H9 (cell line): ENCODE measurements around the gene DNAJC24. TPM values are rescaled to one million over a fixed set of nuclear protein-coding genes. Genes with fewer than 3 reads are reported as not detected.

Source experiments
- DNase-seq: peaks from one replicate; pipeline ENCODE4 v3.0.0-alpha.2; 2017
- H2AFZ ChIP-seq: one replicate; pipeline ENCODE4 v1.6.1; 2013; ENCODE audit warnings: mild to moderate bottlenecking, low read length, control low read depth, moderate library complexity
- H2AK5ac ChIP-seq: 2 replicates; pipeline ENCODE4 v1.6.1; 2013; ENCODE audit warnings: low read length, control low read depth, mixed read lengths; ENCODE audit not compliant: insufficient read length
- H2BK120ac ChIP-seq: one replicate; pipeline ENCODE4 v1.6.1; 2013; ENCODE audit warnings: low read depth, mild to moderate bottlenecking, low read length, control low read depth, inconsistent platforms; ENCODE audit not compliant: poor library complexity, severe bottlenecking
- H2BK12ac ChIP-seq: 2 replicates; pipeline ENCODE4 v1.6.1; 2013; ENCODE audit warnings: low read length, control low read depth, mixed read lengths, low read depth; ENCODE audit not compliant: insufficient read length
- H2BK15ac ChIP-seq: 2 replicates; pipeline ENCODE4 v1.6.1; 2013; ENCODE audit warnings: low read depth, low read length, control low read depth
- H2BK20ac ChIP-seq: one replicate; pipeline ENCODE4 v1.6.1; 2013; ENCODE audit warnings: low read depth, mild to moderate bottlenecking, low read length, control low read depth, inconsistent platforms; ENCODE audit not compliant: poor library complexity, severe bottlenecking
- H2BK5ac ChIP-seq: 2 replicates; pipeline ENCODE4 v1.6.1; 2013; ENCODE audit warnings: low read length, control low read depth, mixed read lengths; ENCODE audit not compliant: insufficient read length
- H3K14ac ChIP-seq: 2 replicates; pipeline ENCODE4 v1.6.1; 2013; ENCODE audit warnings: low read length, control low read depth; ENCODE audit not compliant: insufficient read depth
- H3K18ac ChIP-seq: 2 replicates; pipeline ENCODE4 v1.6.1; 2013; ENCODE audit warnings: low read depth, mild to moderate bottlenecking, mixed read lengths, low read length, control low read depth; ENCODE audit not compliant: insufficient read length
- H3K23ac ChIP-seq: 2 replicates; pipeline ENCODE4 v1.6.1; 2013; ENCODE audit warnings: low read length, control low read depth, mixed read lengths, low read depth; ENCODE audit not compliant: insufficient read length
- H3K23me2 ChIP-seq: 2 replicates; pipeline ENCODE4 v1.6.1; 2013; ENCODE audit warnings: low read depth, mild to moderate bottlenecking, mixed read lengths, low read length, control low read depth; ENCODE audit not compliant: insufficient read length, poor library complexity, severe bottlenecking
- H3K27ac ChIP-seq: 2 replicates; pipeline ENCODE4 v1.5.1; 2013; ENCODE audit warnings: low read length, control low read depth, mixed read lengths, low read depth; ENCODE audit not compliant: insufficient read length
- H3K27me3 ChIP-seq: 2 replicates; pipeline ENCODE4 v1.6.1; 2013; ENCODE audit warnings: low read length, control low read depth, inconsistent platforms; ENCODE audit not compliant: insufficient read depth
- H3K4ac ChIP-seq: 2 replicates; pipeline ENCODE4 v1.6.1; 2013; ENCODE audit warnings: low read depth, mild to moderate bottlenecking, control low read depth, inconsistent platforms, low read length, moderate library complexity
- H3K4me1 ChIP-seq: 2 replicates; pipeline ENCODE4 v1.6.1; 2013; ENCODE audit warnings: low read length, control low read depth, inconsistent platforms; ENCODE audit not compliant: insufficient read depth
- H3K4me2 ChIP-seq: 2 replicates; pipeline ENCODE4 v1.6.1; 2013; ENCODE audit warnings: low read length, control low read depth, mixed read lengths; ENCODE audit not compliant: insufficient read length, insufficient read depth
- H3K56ac ChIP-seq: 2 replicates; pipeline ENCODE4 v1.6.1; 2013; ENCODE audit warnings: low read depth, mild to moderate bottlenecking, mixed read lengths, low read length, control low read depth; ENCODE audit not compliant: insufficient read length
- H3K79me1 ChIP-seq: 2 replicates; pipeline ENCODE4 v1.6.1; 2013; ENCODE audit warnings: low read depth, mild to moderate bottlenecking, moderate library complexity, low read length, control low read depth, inconsistent platforms; ENCODE audit not compliant: insufficient read depth, poor library complexity, severe bottlenecking
- H3K79me2 ChIP-seq: 2 replicates; pipeline ENCODE4 v1.6.1; 2013; ENCODE audit warnings: low read length, control low read depth, inconsistent platforms; ENCODE audit not compliant: insufficient read depth
- H3K9ac ChIP-seq: 2 replicates; pipeline ENCODE4 v1.6.1; 2013; ENCODE audit warnings: low read length, control low read depth, mixed read lengths; ENCODE audit not compliant: insufficient read length; ENCODE audit errors: extremely low read depth
- H3K9me3 ChIP-seq: one replicate; pipeline ENCODE4 v1.6.1; 2013; ENCODE audit warnings: low read depth, low read length, inconsistent platforms; ENCODE audit not compliant: control insufficient read depth
- H3T11ph ChIP-seq: one replicate; pipeline ENCODE4 v1.6.1; 2013; ENCODE audit warnings: mild to moderate bottlenecking, low read length, control low read depth, inconsistent platforms
- H4K20me1 ChIP-seq: one replicate; pipeline ENCODE4 v1.6.1; 2013; ENCODE audit not compliant: control insufficient read depth, insufficient read length, insufficient read depth
- H4K5ac ChIP-seq: 2 replicates; pipeline ENCODE4 v1.6.1; 2013; ENCODE audit warnings: low read depth, mild to moderate bottlenecking, mixed read lengths, low read length, control low read depth; ENCODE audit not compliant: insufficient read length
- H4K8ac ChIP-seq: replicated peaks from 2 replicates; pipeline ENCODE4 v1.6.1; 2013; ENCODE audit warnings: low read length, control low read depth, mixed read lengths, low read depth; ENCODE audit not compliant: insufficient read length
- H4K91ac ChIP-seq: 2 replicates; pipeline ENCODE4 v1.6.1; 2013; ENCODE audit warnings: low read depth, mild to moderate bottlenecking, moderate library complexity, mixed read lengths, low read length, control low read depth; ENCODE audit not compliant: insufficient read length
- H3K27ac Mint-ChIP-seq, 3 experiments: 2 replicates in 2 of 3; 3 replicates in 1 of 3; pipeline ENCODE4 v1.8.0; 2020 to 2021; ENCODE audit warnings: mixed read lengths in 3 of 3, mild to moderate bottlenecking in 1 of 3, moderate library complexity in 1 of 3
- H3K27me3 Mint-ChIP-seq: 2 replicates; pipeline ENCODE4 v1.8.0; 2021; ENCODE audit warnings: low read depth, mild to moderate bottlenecking, moderate library complexity, mixed read lengths
- H3K36me3 Mint-ChIP-seq, 3 experiments: 2 replicates in 2 of 3; 3 replicates in 1 of 3; pipeline ENCODE4 v1.8.0; 2020 to 2021; ENCODE audit warnings: low read depth in 3 of 3, mixed read lengths in 3 of 3; ENCODE audit not compliant: insufficient read depth in 1 of 3
- H3K4me1 Mint-ChIP-seq, 2 experiments: 2 replicates each; pipeline ENCODE4 v1.8.0; 2020; ENCODE audit warnings: mixed read lengths in 2 of 2
- H3K4me3 Mint-ChIP-seq, 2 experiments: 2 replicates in 1 of 2; 3 replicates in 1 of 2; pipeline ENCODE4 v1.8.0; 2020 to 2021; ENCODE audit warnings: mild to moderate bottlenecking in 2 of 2, mixed read lengths in 2 of 2, moderate library complexity in 1 of 2
- H3K9me3 Mint-ChIP-seq, 2 experiments: 2 replicates in 1 of 2; 3 replicates in 1 of 2; pipeline ENCODE4 v1.8.0; 2020; ENCODE audit warnings: mild to moderate bottlenecking in 2 of 2, mixed read lengths in 2 of 2, moderate library complexity in 1 of 2
- CTCF ChIP-seq: fragments of 200-600 bp; sonication (generic); conservative IDR thresholded peaks from 3 replicates; pipeline ENCODE4 v1.8.0; 2021; ENCODE audit warnings: antibody characterized with exemption, mild to moderate bottlenecking
- total RNA-seq: library from RNA; stranded (reverse); gene quantifications from 2 replicates; pipeline ENCODE4 v1.2.1, GENCODE V29; 2021

DNAJC24 gene
- total RNA-seq, 1 experiment from 2014 or later, result 16.7 TPM

GRCh38 chr11:31441296-31441695 is 71.6 kb downstream of the DNAJC24 start:
- no peak overlapping the region for H2BK5ac ChIP-seq
- no peak overlapping the region for H2AFZ ChIP-seq
- H3K56ac ChIP-seq, result no peak overlapping the region
- no peaks in the 10 kb centered on the region for H3K9me3 ChIP-seq
- H3K4me1 Mint-ChIP-seq, result peaks cover 24 to 33% of the 10 kb centered on the region in 2 experiments
- H3K4me3 Mint-ChIP-seq, result no peak overlapping the region
- H3K18ac ChIP-seq, result no peak overlapping the region
- H3K9ac ChIP-seq, result no peak overlapping the region
- H2BK15ac ChIP-seq, result no peak overlapping the region
- no peaks in the 10 kb centered on the region for H3K36me3 Mint-ChIP-seq
- no peaks in the 10 kb centered on the region for H4K20me1 ChIP-seq
- H3K27ac Mint-ChIP-seq, result no peak overlapping the region; a peak in 1 of 7 replicates
- no peak overlapping the region for H3T11ph ChIP-seq
- H3K27me3 Mint-ChIP-seq, result no peaks in the 10 kb centered on the region
- no peaks in the 10 kb centered on the region for H3K27me3 ChIP-seq
- H3K23me2 ChIP-seq, result no peaks in the 10 kb centered on the region
- TF ChIP-seq CTCF, result no peak
- no peak overlapping the region for H4K5ac ChIP-seq
- no peaks in the 10 kb centered on the region for H3K9me3 Mint-ChIP-seq
- H2BK120ac ChIP-seq, result no peak overlapping the region
- H3K79me2 ChIP-seq, result no peaks in the 10 kb centered on the region
- H3K79me1 ChIP-seq, result no peaks in the 10 kb centered on the region
- no peak overlapping the region for H2BK20ac ChIP-seq
- H4K91ac ChIP-seq, result no peak overlapping the region
- no peak overlapping the region for H3K4me2 ChIP-seq
- H3K14ac ChIP-seq, result no peak overlapping the region
- DNase-seq, result no peak
- no peaks in the 10 kb centered on the region; the same call in 1 of the 2 replicates for H3K4me1 ChIP-seq
- no peak overlapping the region for H4K8ac ChIP-seq
- H3K27ac ChIP-seq, result no peak overlapping the region
- H3K4ac ChIP-seq, result no peak overlapping the region
- no peak overlapping the region for H2BK12ac ChIP-seq
- no peak overlapping the region for H2AK5ac ChIP-seq
- H3K23ac ChIP-seq, result no peak overlapping the region
